Activated CD8-positive, alpha-beta T cell treated with anti-CD3 and anti-CD28 coated beads for 36 hours (primary cell): ENCODE data around the gene RNF150. TPM values are rescaled to one million over a fixed set of nuclear protein-coding genes. Genes with fewer than 3 reads are reported as not detected.

Experiments used
- ATAC-seq: fragments of 200-7000 bp; cut with Tn5 transposase; one replicate; pipeline ENCODE4 v1.10.0; 2021; ENCODE audit warnings: mild to moderate bottlenecking, moderate library complexity
- CTCF ChIA-PET: fragments of 350-600 bp; sonication (Branson Sonifier 250); formaldehyde crosslinking; loops from one replicate; lab custom pipeline; 2021; ENCODE audit warnings: antibody characterized with exemption; lab: Charles Lee
- POLR2A ChIA-PET: fragments of 350-600 bp; sonication (Branson Sonifier 250); formaldehyde crosslinking; loops from one replicate; lab custom pipeline; 2021; ENCODE audit warnings: antibody characterized with exemption; lab: Charles Lee
- DNase-seq: peaks from one replicate; pipeline ENCODE4 v3.0.0-alpha.2; 2020
- H3K27ac Mint-ChIP-seq: one replicate; pipeline ENCODE4 v1.8.0; 2021; ENCODE audit warnings: mild to moderate bottlenecking, mixed read lengths
- H3K27me3 Mint-ChIP-seq: one replicate; pipeline ENCODE4 v1.8.0; 2021; ENCODE audit warnings: mixed read lengths
- H3K36me3 Mint-ChIP-seq: one replicate; pipeline ENCODE4 v1.8.0; 2021; ENCODE audit warnings: low read depth, mixed read lengths
- H3K4me1 Mint-ChIP-seq: one replicate; pipeline ENCODE4 v1.8.0; 2021; ENCODE audit warnings: low read depth, mixed read lengths
- H3K4me3 Mint-ChIP-seq: one replicate; pipeline ENCODE4 v1.8.0; 2021; ENCODE audit warnings: mild to moderate bottlenecking, moderate library complexity, mixed read lengths
- H3K9me3 Mint-ChIP-seq: one replicate; pipeline ENCODE4 v1.8.0; 2021; ENCODE audit warnings: mixed read lengths
- CTCF ChIP-seq: fragments of 200-600 bp; IDR thresholded peaks from one replicate; pipeline ENCODE4 v1.8.0; 2022; ENCODE audit warnings: antibody characterized with exemption, mild to moderate bottlenecking
- intact Hi-C: fragments of 100-400 bp; cut with micrococcal nuclease; formaldehyde crosslinking; loops from one replicate; pipeline ENCODE4 v1.10.0; 2022
- total RNA-seq, 2 experiments: library from RNA; stranded (reverse); gene quantifications; one replicate each; pipeline ENCODE4 v1.2.3, GENCODE V29; 2021

Gene RNF150
- total RNA-seq, 2 experiments from 2014 or later = 0.09 to 0.43 TPM

GRCh38 chr4:140931911-140932310 is 201.4 kb downstream of the RNF150 start:
- Mint-ChIP-seq H3K36me3 (no peaks in the 10 kb centered on the region), H3K27ac (no peak overlapping the region), H3K4me3 (no peak overlapping the region), H3K9me3 (no peaks in the 10 kb centered on the region), H3K4me1 (no peaks in the 10 kb centered on the region), H3K27me3 (peaks cover 9% of the 10 kb centered on the region)
- intact Hi-C loops = no loop called here
- no peak for TF ChIP-seq CTCF
- ChIA-PET POLR2A (no interaction called here), CTCF (no interaction called here)
- ATAC-seq (no peak), DNase-seq (no peak)

- H3K27ac Mint-ChIP-seq = no peak overlapping the region
Observed at GRCh38 chr4:140930557-140930956, 202.7 kb downstream of the RNF150 start.

GRCh38 chr4:140930011-140930410 is 203.3 kb downstream of the RNF150 start:
- no peak overlapping the region for H3K4me3 Mint-ChIP-seq
- no peaks in the 10 kb centered on the region for H3K9me3 Mint-ChIP-seq
- no peak for DNase-seq
- ChIA-PET CTCF (no interaction called here), POLR2A (no interaction called here)
- H3K27ac Mint-ChIP-seq = no peak overlapping the region
- intact Hi-C loops = no loop called here
- no peaks in the 10 kb centered on the region for H3K36me3 Mint-ChIP-seq
- H3K4me1 Mint-ChIP-seq = no peaks in the 10 kb centered on the region
- no peak for ATAC-seq
- peaks cover 9% of the 10 kb centered on the region for H3K27me3 Mint-ChIP-seq
- TF ChIP-seq CTCF = no peak

More at GRCh38 chr4:140930557-140930956, 202.7 kb downstream of the RNF150 start:
- ChIA-PET CTCF (no interaction called here), POLR2A (no interaction called here)
- intact Hi-C loops = no loop called here
- ATAC-seq (no peak), DNase-seq (no peak)
- Mint-ChIP-seq H3K27me3 (peaks cover 9% of the 10 kb centered on the region), H3K4me1 (no peaks in the 10 kb centered on the region), H3K9me3 (no peaks in the 10 kb centered on the region), H3K36me3 (no peaks in the 10 kb centered on the region), H3K4me3 (no peak overlapping the region)
- TF ChIP-seq CTCF = no peak

- DNase-seq = no peak
Observed at GRCh38 chr4:140928880-140929279, 204.4 kb downstream of the RNF150 start.

GRCh38 chr4:140926672-140927071 is 206.6 kb downstream of the RNF150 start:
- ChIA-PET POLR2A (interaction anchor here (1.3 kb wide), 1 partner anchor 15 kb away, joined by 3 read pairs; no protein-coding TSS in a partner anchor), CTCF (interaction anchor here (1.2 kb wide), 1 partner anchor 8 kb away, joined by 3 read pairs; no protein-coding TSS in a partner anchor)
- no peaks in the 10 kb centered on the region for H3K36me3 Mint-ChIP-seq
- H3K27ac Mint-ChIP-seq = no peak overlapping the region
- DNase-seq = no peak
- no peak for ATAC-seq
- TF ChIP-seq CTCF = no peak
- H3K4me1 Mint-ChIP-seq = no peaks in the 10 kb centered on the region
- no peak overlapping the region for H3K4me3 Mint-ChIP-seq
- intact Hi-C loops = no loop called here
- H3K9me3 Mint-ChIP-seq = no peaks in the 10 kb centered on the region
- peaks cover 6% of the 10 kb centered on the region for H3K27me3 Mint-ChIP-seq

More at GRCh38 chr4:140928880-140929279, 204.4 kb downstream of the RNF150 start:
- intact Hi-C loops = no loop called here
- Mint-ChIP-seq H3K4me1 (no peaks in the 10 kb centered on the region), H3K27me3 (peaks cover 9% of the 10 kb centered on the region), H3K36me3 (no peaks in the 10 kb centered on the region), H3K4me3 (no peak overlapping the region), H3K9me3 (no peaks in the 10 kb centered on the region), H3K27ac (no peak overlapping the region)
- ChIA-PET CTCF (no interaction called here), POLR2A (no interaction called here)
- TF ChIP-seq CTCF = no peak
- ATAC-seq = no peak
